ENCODE measurements around the gene CACNA1I. TPM values are rescaled to one million over a fixed set of nuclear protein-coding genes. Genes with fewer than 3 reads are reported as not detected.

Gene CACNA1I
- total RNA-seq, 1 donor from 2014 or later = 0.41 TPM

DNA sequence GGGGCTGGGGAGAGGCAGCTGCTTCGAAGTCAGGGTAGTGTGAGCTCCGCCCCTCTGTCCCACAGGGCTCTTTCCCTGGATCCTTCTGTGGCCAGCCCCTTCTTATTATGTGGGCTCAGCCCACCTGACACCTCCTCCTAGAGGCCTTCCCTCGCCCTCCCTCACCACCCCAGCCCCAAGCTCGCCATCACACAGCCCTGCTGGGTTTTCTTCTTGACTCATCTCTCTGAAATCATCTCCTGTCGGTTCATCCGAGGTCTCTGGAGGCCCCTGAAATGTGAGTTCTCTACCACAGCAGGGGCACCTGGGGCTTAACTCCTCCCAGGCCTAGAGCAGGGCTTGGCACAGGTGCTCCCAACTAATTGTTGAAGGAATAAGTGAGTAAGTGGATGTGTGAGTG, 65.2 kb downstream of the CACNA1I start:
- DNase-seq (ENCODE audit: low spot score, unreplicated experiment) = no peak
- Mint-ChIP-seq H3K9me3 (ENCODE audit: low read depth) (peaks cover 4% of the 10 kb centered on the region), H3K4me3 (ENCODE audit: low read depth) (no peak overlapping the region), H3K36me3 (ENCODE audit: insufficient read depth) (no peaks in the 10 kb centered on the region), H3K27me3 (peaks cover 19% of the 10 kb centered on the region), H3K27ac (no peak overlapping the region), H3K4me1 (ENCODE audit: low read depth) (no peaks in the 10 kb centered on the region)
- TF ChIP-seq CTCF (IDR thresholded peaks at IDR 0.05; ENCODE audit: unreplicated experiment) = no peak

DNA sequence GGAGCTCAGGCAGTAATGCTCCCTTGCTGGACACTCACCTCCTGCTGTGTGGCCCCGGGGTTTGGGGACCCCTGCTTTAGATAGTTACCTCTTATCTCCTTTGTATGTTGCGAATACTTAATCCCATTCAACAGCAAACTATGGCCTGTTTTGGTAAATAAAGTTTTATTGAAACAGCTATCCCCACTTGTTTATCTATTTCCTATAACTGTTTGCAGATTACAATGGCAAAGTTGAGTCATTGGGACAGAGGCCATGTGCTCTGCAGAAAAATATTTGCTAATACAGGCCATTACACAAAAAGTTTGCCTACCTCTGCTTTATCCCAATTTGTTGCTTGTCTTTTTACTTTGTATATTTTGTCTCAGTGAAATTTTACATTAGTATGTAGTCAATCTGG, 68.4 kb downstream of the CACNA1I start:
- Mint-ChIP-seq H3K27me3 (peaks cover 21% of the 10 kb centered on the region), H3K4me1 (ENCODE audit: low read depth) (no peaks in the 10 kb centered on the region), H3K27ac (no peak overlapping the region), H3K36me3 (ENCODE audit: insufficient read depth) (no peaks in the 10 kb centered on the region), H3K9me3 (ENCODE audit: low read depth) (peaks cover 4% of the 10 kb centered on the region), H3K4me3 (ENCODE audit: low read depth) (no peak overlapping the region)
- TF ChIP-seq CTCF (IDR thresholded peaks at IDR 0.05; ENCODE audit: unreplicated experiment) = no peak
- DNase-seq (ENCODE audit: low spot score, unreplicated experiment) = no peak

DNA sequence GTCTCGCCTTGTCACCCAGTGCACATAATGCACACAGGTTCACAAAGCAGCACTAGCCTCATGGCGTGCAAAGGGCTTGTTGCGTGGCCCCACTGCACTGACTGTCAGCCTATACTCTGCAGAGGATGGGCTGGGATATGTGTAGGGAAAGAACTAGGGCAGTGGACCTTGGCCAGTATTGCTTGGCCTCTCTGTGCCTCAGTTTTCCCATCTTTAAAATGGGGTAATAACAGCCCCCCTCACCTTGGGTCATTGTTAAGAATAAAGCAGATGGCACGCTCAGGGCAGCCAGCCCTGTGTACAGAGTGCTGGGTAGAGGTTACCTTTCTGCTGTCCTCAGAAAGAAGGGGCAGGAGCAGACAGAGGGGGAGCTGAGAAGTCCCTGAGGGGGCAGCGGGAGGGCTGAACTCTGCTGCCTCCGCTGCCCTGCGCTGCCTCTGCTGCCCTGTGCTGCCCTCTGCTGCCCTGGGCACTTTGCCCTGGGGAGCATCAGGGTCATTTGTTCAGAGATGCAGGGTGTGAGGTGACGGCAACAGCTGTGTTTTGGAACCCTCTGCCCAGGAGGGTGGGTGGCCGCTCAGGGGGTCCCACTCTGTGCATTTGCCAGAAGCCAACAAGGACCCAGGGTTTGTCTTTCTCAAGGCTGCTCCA, 71.2 kb downstream of the CACNA1I start:
- H3K4me3 Mint-ChIP-seq (ENCODE audit: low read depth) = no peak overlapping the region
- no peak for DNase-seq (ENCODE audit: low spot score, unreplicated experiment)
- TF ChIP-seq CTCF (IDR thresholded peaks at IDR 0.05; ENCODE audit: unreplicated experiment) = no peak
- no peaks in the 10 kb centered on the region for H3K4me1 Mint-ChIP-seq (ENCODE audit: low read depth)
- no peak overlapping the region for H3K27ac Mint-ChIP-seq
- no peaks in the 10 kb centered on the region for H3K36me3 Mint-ChIP-seq (ENCODE audit: insufficient read depth)
- peaks cover 16% of the 10 kb centered on the region for H3K27me3 Mint-ChIP-seq
- H3K9me3 Mint-ChIP-seq (ENCODE audit: low read depth) = peaks cover 4% of the 10 kb centered on the region

- DNase-seq (ENCODE audit: low spot score, unreplicated experiment) = no peak
- H3K36me3 Mint-ChIP-seq (ENCODE audit: insufficient read depth) = no peaks in the 10 kb centered on the region
- H3K4me3 Mint-ChIP-seq (ENCODE audit: low read depth) = no peak overlapping the region
- no peak for TF ChIP-seq CTCF (IDR thresholded peaks at IDR 0.05; ENCODE audit: unreplicated experiment)
- H3K9me3 Mint-ChIP-seq (ENCODE audit: low read depth) = peaks cover 4% of the 10 kb centered on the region
- no peak overlapping the region for H3K27ac Mint-ChIP-seq
- H3K4me1 Mint-ChIP-seq (ENCODE audit: low read depth) = no peaks in the 10 kb centered on the region
- peaks cover 16% of the 10 kb centered on the region for H3K27me3 Mint-ChIP-seq
Observed at GRCh38 chr22:39643311-39644083, 72.9 kb downstream of the CACNA1I start.

- Mint-ChIP-seq H3K4me1 (ENCODE audit: low read depth) (no peaks in the 10 kb centered on the region), H3K27me3 (peaks cover 16% of the 10 kb centered on the region), H3K36me3 (ENCODE audit: insufficient read depth) (no peaks in the 10 kb centered on the region), H3K9me3 (ENCODE audit: low read depth) (no peaks in the 10 kb centered on the region), H3K4me3 (ENCODE audit: low read depth) (no peak overlapping the region), H3K27ac (no peak overlapping the region)
- no peak for TF ChIP-seq CTCF (IDR thresholded peaks at IDR 0.05; ENCODE audit: unreplicated experiment)
- no peak for DNase-seq (ENCODE audit: low spot score, unreplicated experiment)
Observed at GRCh38 chr22:39645532-39645931, 75.0 kb downstream of the CACNA1I start.

All from progenitor cell of endocrine pancreas (in vitro differentiated cells).